Neuron (in vitro differentiated cells): ENCODE measurements around the gene RHOV.
A peak's percentile ranks its signal among the peaks of the same experiment; 100 is the strongest.

Source experiments
- H2AFZ ChIP-seq: one replicate; pipeline ENCODE4 v1.6.1; 2013; ENCODE audit warnings: low read depth, mild to moderate bottlenecking, inconsistent platforms, low read length, moderate library complexity
- H3K27me3 ChIP-seq: one replicate; pipeline ENCODE4 v1.6.1; 2013; ENCODE audit warnings: low read length; ENCODE audit not compliant: insufficient read depth
- H3K36me3 ChIP-seq: one replicate; pipeline ENCODE4 v1.6.1; 2013; ENCODE audit warnings: low read length; ENCODE audit not compliant: insufficient read depth
- H3K4me1 ChIP-seq: one replicate; pipeline ENCODE4 v1.6.1; 2013; ENCODE audit warnings: low read length; ENCODE audit not compliant: insufficient read depth
- H3K4me3 ChIP-seq: 2 replicates; pipeline ENCODE4 v1.5.1; 2013; ENCODE audit warnings: mild to moderate bottlenecking, low read length, moderate library complexity
- H3K9me3 ChIP-seq: one replicate; pipeline ENCODE4 v1.6.1; 2013; ENCODE audit warnings: low read length

RHOV gene

GRCh38 chr15:40899536-40900207, 25.6 kb upstream of the RHOV start:
- Histone ChIP-seq H2AFZ (no peak overlapping the region), H3K4me1 (peaks cover 10% of the 10 kb centered on the region), H3K36me3 (peaks cover 52% of the 10 kb centered on the region), H3K9me3 (no peaks in the 10 kb centered on the region), H3K4me3 (no peak overlapping the region), H3K27me3 (no peaks in the 10 kb centered on the region)

- peaks cover 28% of the 10 kb centered on the region for H3K36me3 ChIP-seq
- peaks cover 12% of the 10 kb centered on the region for H3K4me1 ChIP-seq
- no peaks in the 10 kb centered on the region for H3K27me3 ChIP-seq
- no peaks in the 10 kb centered on the region for H3K9me3 ChIP-seq
- peak overlapping the region; percentile 77 for H3K4me3 ChIP-seq
- H2AFZ ChIP-seq, result peak overlapping the region; percentile 93
Measured at GRCh38 chr15:40894681-40895448, 20.8 kb upstream of the RHOV start.

- Histone ChIP-seq H3K4me1 (peaks cover 12% of the 10 kb centered on the region), H3K9me3 (no peaks in the 10 kb centered on the region), H2AFZ (peak within 1 kb of the TSS; percentile 93), H3K27me3 (no peaks in the 10 kb centered on the region), H3K36me3 (peaks cover 20% of the 10 kb centered on the region), H3K4me3 (peak within 1 kb of the TSS; percentile 77)
Measured at GRCh38 chr15:40893733-40894680, 20.0 kb upstream of the RHOV start, which contains the start of gene VPS18. Gene VPS18 (plus strand): TSS chr15:40894450. CDS start chr15:40894769, 319 bp downstream.

GRCh38 chr15:40893019-40893670, 19.1 kb upstream of the RHOV start:
- no peak overlapping the region for H3K4me3 ChIP-seq
- no peak overlapping the region for H2AFZ ChIP-seq
- peaks cover 12% of the 10 kb centered on the region for H3K36me3 ChIP-seq

GRCh38 chr15:40892447-40893012, 18.5 kb upstream of the RHOV start:
- Histone ChIP-seq H3K4me3 (no peak overlapping the region), H3K9me3 (no peaks in the 10 kb centered on the region), H2AFZ (no peak overlapping the region), H3K36me3 (peaks cover 10% of the 10 kb centered on the region), H3K4me1 (peaks cover 12% of the 10 kb centered on the region), H3K27me3 (no peaks in the 10 kb centered on the region)

More at GRCh38 chr15:40893019-40893670, 19.1 kb upstream of the RHOV start:
- no peaks in the 10 kb centered on the region for H3K9me3 ChIP-seq
- peaks cover 12% of the 10 kb centered on the region for H3K4me1 ChIP-seq
- no peaks in the 10 kb centered on the region for H3K27me3 ChIP-seq

- Histone ChIP-seq H3K27me3 (no peaks in the 10 kb centered on the region), H3K4me1 (peaks cover 12% of the 10 kb centered on the region), H3K9me3 (no peaks in the 10 kb centered on the region), H3K4me3 (no peak overlapping the region), H3K36me3 (peaks cover 6% of the 10 kb centered on the region), H2AFZ (no peak overlapping the region)
Measured at GRCh38 chr15:40891810-40892446, 17.9 kb upstream of the RHOV start.

GRCh38 chr15:40891138-40891537, 17.1 kb upstream of the RHOV start:
- Histone ChIP-seq H3K36me3 (peaks cover 4% of the 10 kb centered on the region), H3K9me3 (no peaks in the 10 kb centered on the region), H3K4me1 (peaks cover 12% of the 10 kb centered on the region), H3K27me3 (no peaks in the 10 kb centered on the region), H2AFZ (no peak overlapping the region), H3K4me3 (no peak overlapping the region)

GRCh38 chr15:40889112-40889511, 15.1 kb upstream of the RHOV start:
- no peak overlapping the region for H3K4me3 ChIP-seq
- no peaks in the 10 kb centered on the region for H3K27me3 ChIP-seq
- H3K9me3 ChIP-seq, result no peaks in the 10 kb centered on the region
- no peaks in the 10 kb centered on the region for H3K36me3 ChIP-seq
- no peak overlapping the region for H2AFZ ChIP-seq
- peaks cover 2% of the 10 kb centered on the region for H3K4me1 ChIP-seq

- H3K4me1 ChIP-seq, result no peaks in the 10 kb centered on the region
- H3K9me3 ChIP-seq, result no peaks in the 10 kb centered on the region
- no peaks in the 10 kb centered on the region for H3K36me3 ChIP-seq
- H2AFZ ChIP-seq, result no peak overlapping the region
- H3K4me3 ChIP-seq, result no peak overlapping the region
- H3K27me3 ChIP-seq, result no peaks in the 10 kb centered on the region
Measured at GRCh38 chr15:40886586-40886985, 12.6 kb upstream of the RHOV start.

GRCh38 chr15:40881351-40881750, 7.3 kb upstream of the RHOV start:
- Histone ChIP-seq H3K36me3 (no peaks in the 10 kb centered on the region), H3K4me1 (no peaks in the 10 kb centered on the region), H3K4me3 (no peak overlapping the region), H3K27me3 (no peaks in the 10 kb centered on the region), H3K9me3 (no peaks in the 10 kb centered on the region), H2AFZ (no peak overlapping the region)

GRCh38 chr15:40879609-40880008, 5.6 kb upstream of the RHOV start:
- Histone ChIP-seq H3K36me3 (no peaks in the 10 kb centered on the region), H3K4me3 (no peak overlapping the region), H3K27me3 (peaks cover 3% of the 10 kb centered on the region), H2AFZ (no peak overlapping the region), H3K9me3 (no peaks in the 10 kb centered on the region), H3K4me1 (no peaks in the 10 kb centered on the region)

GRCh38 chr15:40878785-40879184, 4.8 kb upstream of the RHOV start:
- H3K4me1 ChIP-seq, result peaks cover under 1% of the 10 kb centered on the region
- H3K4me3 ChIP-seq, result no peak overlapping the region
- peaks cover 8% of the 10 kb centered on the region for H3K27me3 ChIP-seq
- no peaks in the 10 kb centered on the region for H3K36me3 ChIP-seq
- H3K9me3 ChIP-seq, result no peaks in the 10 kb centered on the region
- no peak overlapping the region for H2AFZ ChIP-seq
